ENCODE measurements around the gene FGG.
A peak's percentile ranks its signal among the peaks of the same experiment; 100 is the strongest.

FGG gene

GRCh38 chr4:154564311-154564710, 48.1 kb downstream of the FGG start:
- no peak for DNase-seq (ENCODE audit: low read depth)
- no peak overlapping the region for H3K4me3 ChIP-seq (replicated peaks; ENCODE audit: low read depth, low read length)
- TF ChIP-seq, protein P1, sequence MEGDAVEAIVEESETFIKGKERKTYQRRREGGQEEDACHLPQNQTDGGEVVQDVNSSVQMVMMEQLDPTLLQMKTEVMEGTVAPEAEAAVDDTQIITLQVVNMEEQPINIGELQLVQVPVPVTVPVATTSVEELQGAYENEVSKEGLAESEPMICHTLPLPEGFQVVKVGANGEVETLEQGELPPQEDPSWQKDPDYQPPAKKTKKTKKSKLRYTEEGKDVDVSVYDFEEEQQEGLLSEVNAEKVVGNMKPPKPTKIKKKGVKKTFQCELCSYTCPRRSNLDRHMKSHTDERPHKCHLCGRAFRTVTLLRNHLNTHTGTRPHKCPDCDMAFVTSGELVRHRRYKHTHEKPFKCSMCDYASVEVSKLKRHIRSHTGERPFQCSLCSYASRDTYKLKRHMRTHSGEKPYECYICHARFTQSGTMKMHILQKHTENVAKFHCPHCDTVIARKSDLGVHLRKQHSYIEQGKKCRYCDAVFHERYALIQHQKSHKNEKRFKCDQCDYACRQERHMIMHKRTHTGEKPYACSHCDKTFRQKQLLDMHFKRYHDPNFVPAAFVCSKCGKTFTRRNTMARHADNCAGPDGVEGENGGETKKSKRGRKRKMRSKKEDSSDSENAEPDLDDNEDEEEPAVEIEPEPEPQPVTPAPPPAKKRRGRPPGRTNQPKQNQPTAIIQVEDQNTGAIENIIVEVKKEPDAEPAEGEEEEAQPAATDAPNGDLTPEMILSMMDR (IDR thresholded peaks at IDR 0.05; ENCODE audit: low read length, missing control alignments): no peak

- TF ChIP-seq, protein P1 (IDR thresholded peaks at IDR 0.05; ENCODE audit: low read length, missing control alignments): no peak
- no peak for DNase-seq (ENCODE audit: low read depth)
- no peak within 1 kb of the TSS for H3K4me3 ChIP-seq (replicated peaks; ENCODE audit: low read depth, low read length)
Measured at GRCh38 chr4:154562697-154563254, 49.7 kb downstream of the FGG start, which contains the start of gene FGB. TSS of gene FGB (plus strand) at chr4:154563011. CDS start at chr4:154563019, 8 bp downstream.

DNA sequence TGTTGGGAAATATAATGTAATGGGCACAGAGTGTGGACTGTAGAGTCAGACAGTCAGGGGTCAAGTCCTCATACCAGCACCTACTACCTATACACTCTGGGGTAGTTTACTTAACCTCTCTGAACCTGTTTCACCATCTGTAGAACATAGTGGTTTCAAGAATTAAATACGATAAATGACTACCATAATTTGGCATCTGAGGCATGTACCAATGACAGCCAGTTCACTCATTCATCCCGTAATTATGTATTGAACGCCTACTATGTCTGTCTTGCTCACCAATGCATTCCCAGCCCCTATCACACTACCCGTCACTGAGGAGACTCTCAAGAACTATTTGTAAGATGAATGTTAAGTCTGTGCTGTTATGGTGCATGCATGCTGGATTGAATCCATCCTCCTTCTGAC, 51.6 kb downstream of the FGG start:
- peak; percentile 50 for DNase-seq (ENCODE audit: low read depth)
- H3K4me3 ChIP-seq (replicated peaks; ENCODE audit: low read depth, low read length): no peak overlapping the region
- TF ChIP-seq, protein P1 (IDR thresholded peaks at IDR 0.05; ENCODE audit: low read length, missing control alignments): no peak

- H3K4me3 ChIP-seq (replicated peaks; ENCODE audit: low read depth, low read length): no peak overlapping the region
- no peak for DNase-seq (ENCODE audit: low read depth)
- TF ChIP-seq, protein P1 (IDR thresholded peaks at IDR 0.05; ENCODE audit: low read length, missing control alignments): no peak
Measured at GRCh38 chr4:154560419-154560801, 52.0 kb downstream of the FGG start.

GRCh38 chr4:154559494-154560418, 52.7 kb downstream of the FGG start:
- peak; percentile 73 for DNase-seq (ENCODE audit: low read depth)
- no peak overlapping the region for H3K4me3 ChIP-seq (replicated peaks; ENCODE audit: low read depth, low read length)
- TF ChIP-seq, protein P1 (IDR thresholded peaks at IDR 0.05; ENCODE audit: low read length, missing control alignments): peak; percentile 69

DNA sequence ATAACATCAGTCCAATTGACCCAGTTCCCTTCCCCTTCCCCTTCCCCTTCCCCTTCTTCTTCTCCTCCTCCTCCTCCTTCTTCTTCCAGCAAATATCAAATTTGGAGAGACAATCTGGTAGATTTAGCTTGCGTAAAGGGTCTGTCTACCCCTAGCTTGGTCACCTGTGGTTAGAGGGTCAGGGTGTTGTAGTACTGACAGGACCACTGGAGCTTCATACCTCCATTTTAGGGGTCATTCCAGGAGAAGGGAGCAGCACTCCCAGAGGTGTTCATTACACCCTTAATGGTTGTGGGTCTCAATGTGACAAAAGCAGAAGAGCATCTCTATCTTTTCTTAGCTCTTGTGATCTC, 53.3 kb downstream of the FGG start:
- H3K4me3 ChIP-seq (replicated peaks; ENCODE audit: low read depth, low read length): no peak overlapping the region
- DNase-seq (ENCODE audit: low read depth): no peak
- TF ChIP-seq, protein P1 (IDR thresholded peaks at IDR 0.05; ENCODE audit: low read length, missing control alignments): no peak

Data from fibroblast of pulmonary artery (primary cell).